ENCODE results near the gene PPP3CB. TPM values are rescaled to one million over a fixed set of nuclear protein-coding genes. Genes with fewer than 3 reads are reported as not detected.

PPP3CB gene
- total and polyA plus RNA-seq, 4 experiments from 2014 or later, result 8.9 to 48.1 (median 28.5) TPM

- CTCF ChIA-PET (ENCODE audit: partially characterized antibody), result no interaction called here
- Histone ChIP-seq H3K4me3 (ENCODE audit: low read length in 2 of 2) (no peak overlapping the region), H3K27me3 (ENCODE audit: insufficient read depth, low read length) (no peaks in the 10 kb centered on the region), H3K9me3 (ENCODE audit: control insufficient read depth in 1 of 2, low read length in 2 of 2) (no peaks in the 10 kb centered on the region), H3K27ac (ENCODE audit: low read depth, low read length) (no peak overlapping the region), H3K4me1 (ENCODE audit: insufficient read depth, low read length) (no peaks in the 10 kb centered on the region), H3K36me3 (ENCODE audit: insufficient read depth, low read length) (peaks cover 43% of the 10 kb centered on the region)
- H3K4me1 Mint-ChIP-seq, result peaks cover 0 to 2% (median 0%) of the 10 kb centered on the region in 4 donors
- POLR2A ChIA-PET (ENCODE audit: partially characterized antibody), result no interaction called here
- DNase-seq, result no peak
- H3K9me3 Mint-ChIP-seq, result no peaks in the 10 kb centered on the region
- no peak overlapping the region for H3K4me3 Mint-ChIP-seq
- peaks cover 37 to 46% of the 10 kb centered on the region in 2 donors for H3K36me3 Mint-ChIP-seq
- intact Hi-C loops (cut with micrococcal nuclease), result no loop called here
- H3K27ac Mint-ChIP-seq, result peak overlapping the region in 2 of 7 donors; percentile 27 to 42
- H3K27me3 Mint-ChIP-seq, result no peaks in the 10 kb centered on the region
Observed at GRCh38 chr10:73424478-73424877, 71.3 kb downstream of the PPP3CB start.

- Mint-ChIP-seq H3K27me3 (no peaks in the 10 kb centered on the region), H3K9me3 (no peaks in the 10 kb centered on the region), H3K4me1 (peaks cover 0 to 2% (median 1%) of the 10 kb centered on the region in 4 donors), H3K36me3 (peaks cover 37 to 46% of the 10 kb centered on the region in 2 donors), H3K27ac (peak overlapping the region in 2 of 7 donors; percentile 9 to 11), H3K4me3 (no peak overlapping the region)
- H3K9me3 ChIP-seq (ENCODE audit: control insufficient read depth in 1 of 2, low read length in 2 of 2), result no peaks in the 10 kb centered on the region
- DNase-seq, result no peak
- no peaks in the 10 kb centered on the region for H3K4me1 ChIP-seq (ENCODE audit: insufficient read depth, low read length)
- no peak overlapping the region for H3K27ac ChIP-seq (ENCODE audit: low read depth, low read length)
- intact Hi-C loops (cut with micrococcal nuclease), result no loop called here
- H3K4me3 ChIP-seq (ENCODE audit: low read length in 2 of 2), result no peak overlapping the region
- POLR2A ChIA-PET (ENCODE audit: partially characterized antibody), result no interaction called here
- H3K36me3 ChIP-seq (ENCODE audit: insufficient read depth, low read length), result peaks cover 43% of the 10 kb centered on the region
- CTCF ChIA-PET (ENCODE audit: partially characterized antibody), result no interaction called here
- no peaks in the 10 kb centered on the region for H3K27me3 ChIP-seq (ENCODE audit: insufficient read depth, low read length)
Observed at GRCh38 chr10:73423309-73423708, 72.5 kb downstream of the PPP3CB start.

GRCh38 chr10:73416571-73416970, 79.3 kb downstream of the PPP3CB start:
- Mint-ChIP-seq H3K4me3 (no peak overlapping the region), H3K36me3 (peaks cover 0 to 11% of the 10 kb centered on the region in 2 donors), H3K4me1 (peaks cover 17 to 30% (median 24%) of the 10 kb centered on the region in 4 donors), H3K9me3 (no peaks in the 10 kb centered on the region), H3K27ac (no peak overlapping the region), H3K27me3 (peaks cover 0 to 2% of the 10 kb centered on the region in 2 donors)
- intact Hi-C loops (cut with micrococcal nuclease), result no loop called here
- H3K36me3 ChIP-seq (ENCODE audit: insufficient read depth, low read length), result no peaks in the 10 kb centered on the region
- peaks cover 21% of the 10 kb centered on the region for H3K4me1 ChIP-seq (ENCODE audit: insufficient read depth, low read length)
- H3K9me3 ChIP-seq (ENCODE audit: control insufficient read depth in 1 of 2, low read length in 2 of 2), result no peaks in the 10 kb centered on the region
- ChIA-PET POLR2A (ENCODE audit: partially characterized antibody) (no interaction called here), CTCF (ENCODE audit: partially characterized antibody) (no interaction called here)
- no peaks in the 10 kb centered on the region for H3K27me3 ChIP-seq (ENCODE audit: insufficient read depth, low read length)
- H3K4me3 ChIP-seq (ENCODE audit: low read length in 2 of 2), result no peak overlapping the region
- H3K27ac ChIP-seq (ENCODE audit: low read depth, low read length), result no peak overlapping the region
- DNase-seq, result no peak

GRCh38 chr10:73414230-73414945, 81.4 kb downstream of the PPP3CB start:
- Mint-ChIP-seq H3K4me3 (peak overlapping the region; percentile 87 to 97 (median 91)), H3K27me3 (peaks cover 0 to 2% of the 10 kb centered on the region in 2 donors), H3K4me1 (peaks cover 31 to 52% (median 41%) of the 10 kb centered on the region in 4 donors), H3K9me3 (no peaks in the 10 kb centered on the region), H3K36me3 (peaks cover 5 to 19% of the 10 kb centered on the region in 2 donors), H3K27ac (peak overlapping the region; percentile 73 to 93 (median 88))
- no peaks in the 10 kb centered on the region for H3K36me3 ChIP-seq (ENCODE audit: insufficient read depth, low read length)
- ChIA-PET POLR2A (ENCODE audit: partially characterized antibody) (interaction anchor here (1.0 to 3.3 kb wide), 6 partner anchors 15 to 246 kb away, joined by 3 to 34 read pairs (median 12); partner anchors contain the start of genes CFAP70, DNAJC9 and PPP3CB), CTCF (ENCODE audit: partially characterized antibody) (interaction anchor here (1.0 kb wide), 1 partner anchor 81 kb away, joined by 3 read pairs; no protein-coding TSS in a partner anchor)
- peaks cover 39% of the 10 kb centered on the region for H3K4me1 ChIP-seq (ENCODE audit: insufficient read depth, low read length)
- no peaks in the 10 kb centered on the region for H3K9me3 ChIP-seq (ENCODE audit: control insufficient read depth in 1 of 2, low read length in 2 of 2)
- peak overlapping the region; percentile 98 for H3K27ac ChIP-seq (ENCODE audit: low read depth, low read length)
- intact Hi-C loops (cut with micrococcal nuclease), result loop anchor here (1.0 to 5.0 kb wide), 6 partner anchors 57 to 317 kb away; partner anchors contain the start of genes CFAP70, DNAJC9, ECD and FAM149B1
- H3K27me3 ChIP-seq (ENCODE audit: insufficient read depth, low read length), result no peaks in the 10 kb centered on the region
- peak in 1 of 5 donors; percentile 22 for DNase-seq
- H3K4me3 ChIP-seq (ENCODE audit: low read length in 2 of 2), result peak overlapping the region; percentile 59 to 82

GRCh38 chr10:73413528-73414229, 82.1 kb downstream of the PPP3CB start, which contains the start of gene ANXA7:
Gene ANXA7 (minus strand): TSS chr10:73414058. CDS start chr10:73400856, 13,202 bp downstream.
- Mint-ChIP-seq H3K4me3 (peak within 1 kb of the TSS; percentile 91 to 99 (median 97)), H3K27ac (peak within 1 kb of the TSS; percentile 88 to 98 (median 93)), H3K9me3 (no peaks in the 10 kb centered on the region), H3K36me3 (peaks cover 5 to 19% of the 10 kb centered on the region in 2 donors), H3K4me1 (peaks cover 38 to 59% (median 48%) of the 10 kb centered on the region in 4 donors), H3K27me3 (peaks cover 0 to 2% of the 10 kb centered on the region in 2 donors)
- DNase-seq, result peak; percentile 85 to 93 (median 88)
- Histone ChIP-seq H3K4me3 (ENCODE audit: low read length in 2 of 2) (peak within 1 kb of the TSS; percentile 59 to 82), H3K4me1 (ENCODE audit: insufficient read depth, low read length) (peaks cover 46% of the 10 kb centered on the region), H3K27me3 (ENCODE audit: insufficient read depth, low read length) (no peaks in the 10 kb centered on the region), H3K36me3 (ENCODE audit: insufficient read depth, low read length) (no peaks in the 10 kb centered on the region), H3K27ac (ENCODE audit: low read depth, low read length) (peak within 1 kb of the TSS; percentile 98), H3K9me3 (ENCODE audit: control insufficient read depth in 1 of 2, low read length in 2 of 2) (no peaks in the 10 kb centered on the region)
- POLR2A ChIA-PET (ENCODE audit: partially characterized antibody), result interaction anchor here (0.5 to 3.3 kb wide), 16 partner anchors 10 to 317 kb away, joined by 3 to 34 read pairs (median 4); partner anchors contain the start of genes CFAP70, DNAJC9, P4HA1 and PPP3CB
- intact Hi-C loops (cut with micrococcal nuclease), result loop anchor here (1.0 to 5.0 kb wide), 6 partner anchors 56 to 316 kb away; partner anchors contain the start of genes CFAP70, DNAJC9, ECD and FAM149B1
- CTCF ChIA-PET (ENCODE audit: partially characterized antibody), result interaction anchor here (0.6 to 1.0 kb wide), 3 partner anchors 16 to 230 kb away, joined by 3 read pairs; no protein-coding TSS in a partner anchor

- peak in 4 of 5 donors; percentile 60 to 72 (median 64) for DNase-seq
- Mint-ChIP-seq H3K36me3 (peaks cover 5 to 19% of the 10 kb centered on the region in 2 donors), H3K4me3 (peak overlapping the region; percentile 91 to 99 (median 97)), H3K9me3 (no peaks in the 10 kb centered on the region), H3K4me1 (peaks cover 38 to 61% (median 49%) of the 10 kb centered on the region in 4 donors), H3K27me3 (peaks cover 0 to 2% of the 10 kb centered on the region in 2 donors), H3K27ac (peak overlapping the region; percentile 86 to 98 (median 93))
- intact Hi-C loops (cut with micrococcal nuclease), result loop anchor here (5.0 kb wide), 4 partner anchors 56 to 316 kb away; partner anchors contain the start of genes CFAP70, ECD, FAM149B1 and P4HA1
- ChIA-PET POLR2A (ENCODE audit: partially characterized antibody) (interaction anchor here (0.5 to 3.3 kb wide), 17 partner anchors 10 to 359 kb away, joined by 3 to 34 read pairs (median 4); partner anchors contain the start of genes CFAP70, DNAJC9, P4HA1 and PPP3CB), CTCF (ENCODE audit: partially characterized antibody) (interaction anchor here (0.6 to 0.7 kb wide), 3 partner anchors 9 to 231 kb away, joined by 3 read pairs; no protein-coding TSS in a partner anchor)
- Histone ChIP-seq H3K4me3 (ENCODE audit: low read length in 2 of 2) (peak overlapping the region; percentile 59 to 82), H3K4me1 (ENCODE audit: insufficient read depth, low read length) (peaks cover 48% of the 10 kb centered on the region), H3K27me3 (ENCODE audit: insufficient read depth, low read length) (no peaks in the 10 kb centered on the region), H3K9me3 (ENCODE audit: control insufficient read depth in 1 of 2, low read length in 2 of 2) (no peaks in the 10 kb centered on the region), H3K36me3 (ENCODE audit: insufficient read depth, low read length) (no peaks in the 10 kb centered on the region), H3K27ac (ENCODE audit: low read depth, low read length) (peak overlapping the region; percentile 98)
Observed at GRCh38 chr10:73413108-73413527, 82.7 kb downstream of the PPP3CB start.

All from CD4-positive, alpha-beta memory T cell (primary cell).